H4 (cell line): ENCODE data around the gene MYL9. TPM values are rescaled to one million over a fixed set of nuclear protein-coding genes. Genes with fewer than 3 reads are reported as not detected.
"Not testable (repeated sequence)": the region's sequence is repeated elsewhere in the genome, so short reads cannot be mapped to it uniquely, and the experiment has no call there.

Experiments
- DNase-seq: peaks from one replicate; pipeline ENCODE4 v3.0.0-alpha.2; 2015; ENCODE audit warnings: low spot score
- total RNA-seq: library from RNA; depleted of rRNA; stranded (reverse); fragments of >200 nt; shearing (Covaris generic); gene quantifications from 2 replicates; pipeline ENCODE4 v1.2.3, GENCODE V29; 2014; rRNA removed

The MYL9 gene
- total RNA-seq = not detected in 2 replicates

DNA sequence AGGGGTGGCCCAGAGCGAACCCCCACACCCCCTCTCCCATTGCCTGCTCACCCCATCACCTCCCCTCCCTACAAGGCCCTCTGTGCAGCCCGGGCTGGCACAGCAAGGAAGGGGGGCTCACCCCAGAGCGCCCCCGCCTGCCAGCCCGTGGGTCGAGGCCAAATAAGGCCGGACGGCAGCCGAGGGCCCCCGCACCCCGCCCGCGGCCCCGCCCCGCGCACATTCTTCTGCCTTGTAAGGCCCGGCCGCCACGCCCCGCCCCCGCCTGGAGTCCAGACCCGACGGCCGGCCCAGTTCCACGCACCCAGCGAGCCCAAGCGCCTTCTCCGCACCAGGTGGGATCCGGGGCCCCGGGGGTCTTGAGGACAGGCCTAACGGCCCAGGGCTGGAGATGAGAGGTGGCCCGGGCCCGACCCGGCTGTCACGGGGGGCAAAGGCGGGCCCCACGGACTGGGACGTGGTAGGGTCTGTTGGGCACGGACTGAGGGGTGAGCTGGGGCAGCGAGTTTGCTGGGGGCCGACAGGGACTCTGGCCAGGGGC is at the start of gene MYL9:
Gene MYL9 (plus strand): TSS at position 293 of the 541 bp plus-strand sequence. CDS start 3,366 bp downstream, outside the sequence.
- DNase-seq = no peak

DNA sequence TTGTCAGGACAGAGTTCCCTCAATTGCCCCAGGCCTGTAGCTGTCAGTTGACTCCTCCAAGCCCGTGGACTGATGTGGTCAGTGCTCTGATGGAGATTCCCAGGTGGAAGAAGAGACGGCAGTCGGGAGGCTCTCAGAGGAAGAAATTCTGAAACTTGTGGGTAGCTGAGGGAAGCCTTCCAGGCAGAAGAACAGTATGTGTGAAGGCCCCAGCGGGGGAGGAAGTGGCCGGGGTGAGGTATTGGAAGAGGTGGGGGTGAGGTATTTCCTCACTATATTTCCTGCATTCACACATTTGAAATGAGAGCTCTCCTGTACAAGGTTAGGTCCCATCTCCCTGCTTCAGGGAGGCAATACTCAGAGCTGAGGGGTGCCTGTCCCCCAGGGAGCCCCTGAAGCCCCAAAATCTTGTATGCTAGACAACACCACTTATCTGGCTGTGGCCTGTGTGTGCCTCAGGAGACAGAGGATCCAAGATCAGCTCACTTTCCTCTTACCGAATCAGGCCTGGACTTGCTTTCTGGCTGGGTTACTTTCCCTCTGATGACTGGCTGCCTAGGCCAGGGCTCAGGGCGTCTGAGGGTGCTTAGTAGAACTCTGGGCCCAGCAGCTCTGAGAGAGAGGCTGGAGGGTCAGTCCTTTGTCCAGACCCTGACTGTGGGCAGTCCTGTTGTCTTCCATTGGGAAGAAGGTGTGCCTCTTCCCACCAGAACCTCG is 49.3 kb upstream of the MYL9 start:
- no peak for DNase-seq

DNA sequence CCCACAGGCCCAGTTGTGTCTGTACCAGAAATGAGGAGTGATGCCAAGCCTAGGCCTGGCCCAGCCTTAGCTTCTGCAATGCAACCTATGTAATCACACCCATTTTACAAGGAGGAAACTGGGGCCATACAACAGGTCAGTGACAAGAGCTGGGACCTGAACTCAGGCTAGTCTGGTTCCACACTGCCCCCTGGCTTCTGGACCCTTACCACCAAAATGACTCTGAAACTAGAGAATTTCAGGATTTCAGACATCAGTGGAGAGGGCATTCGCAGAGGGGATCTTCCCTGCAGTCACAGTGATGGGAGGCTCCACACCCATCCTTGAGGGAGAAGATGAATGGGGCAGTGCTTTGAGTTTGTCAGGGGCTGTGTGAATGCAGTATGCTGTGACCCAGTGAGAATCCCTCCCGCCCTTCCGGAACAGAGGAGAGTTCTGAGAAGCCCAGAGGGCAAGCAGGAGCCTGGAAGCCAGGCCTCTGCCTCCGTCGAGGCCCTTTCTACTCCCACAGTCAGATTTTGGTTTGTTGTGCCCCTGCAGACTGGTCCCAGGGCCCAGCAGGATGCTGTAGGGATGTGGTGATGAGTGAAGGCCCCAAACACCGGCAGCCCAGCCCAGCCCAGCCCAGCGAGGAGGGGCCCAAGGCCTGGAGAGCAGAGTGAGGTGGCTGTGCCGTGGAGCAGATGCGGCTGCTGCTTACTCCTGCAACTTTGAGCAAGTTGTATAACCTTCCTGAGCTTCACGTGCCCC is 48.1 kb upstream of the MYL9 start:
- no peak for DNase-seq

DNA sequence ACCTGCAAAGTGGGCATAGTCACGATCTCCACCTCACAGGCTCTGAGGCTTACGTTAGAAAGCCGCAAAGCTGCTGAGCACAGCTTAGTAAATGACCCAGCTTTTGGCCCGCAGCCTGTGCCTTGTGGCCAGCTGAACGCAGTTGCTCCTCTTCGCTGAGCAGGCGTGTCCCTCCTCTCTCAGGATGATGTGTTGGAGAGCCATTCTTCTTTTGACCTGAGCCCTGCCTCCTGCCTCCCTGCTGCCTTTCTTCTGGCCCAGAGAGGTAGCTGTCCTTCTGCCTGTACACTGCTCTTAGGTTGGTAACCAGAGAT is 47.6 kb upstream of the MYL9 start:
- peak; percentile 87 for DNase-seq

DNA sequence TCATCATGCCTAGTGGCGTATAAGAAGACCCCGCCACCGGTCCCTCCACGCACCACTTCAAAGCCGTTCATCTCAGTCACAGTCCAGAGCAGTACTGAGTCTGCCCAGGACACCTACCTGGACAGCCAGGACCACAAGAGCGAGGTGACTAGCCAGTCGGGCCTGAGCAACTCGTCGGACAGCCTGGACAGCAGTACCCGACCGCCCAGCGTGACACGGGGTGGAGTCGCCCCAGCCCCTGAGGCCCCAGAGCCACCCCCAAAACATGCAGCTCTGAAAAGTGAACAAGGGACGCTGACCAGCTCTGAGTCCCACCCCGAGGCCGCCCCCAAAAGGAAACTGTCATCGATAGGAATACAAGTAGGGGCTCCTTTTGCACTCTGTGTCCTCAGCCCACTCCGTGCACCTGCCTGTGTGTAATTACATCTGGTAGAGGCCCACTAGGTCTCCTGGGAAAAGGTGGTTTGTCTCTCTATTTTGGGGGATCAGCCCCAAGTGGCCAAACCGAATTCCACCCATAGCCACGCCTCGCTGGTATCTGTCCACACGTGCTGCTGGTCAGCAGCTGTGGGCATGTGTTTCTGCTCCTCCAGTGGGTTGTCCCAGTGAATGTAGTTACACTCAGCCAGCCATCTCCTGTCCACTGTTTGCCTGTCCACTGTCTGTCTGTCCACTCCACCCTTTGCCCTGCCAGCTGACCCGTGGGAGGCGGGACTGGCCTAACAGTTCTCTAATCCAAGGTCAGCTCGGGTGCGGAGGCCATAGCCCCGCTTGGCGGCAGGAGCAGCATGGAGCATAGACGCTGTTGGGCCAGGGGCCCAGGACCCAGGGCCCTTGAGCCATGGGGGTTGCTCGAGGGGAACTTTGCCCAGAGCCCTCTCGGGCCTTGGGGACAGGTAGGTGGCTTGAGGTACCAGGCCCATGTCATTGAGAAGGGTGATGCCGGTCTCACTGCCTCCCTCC is 44.3 kb upstream of the MYL9 start:
- DNase-seq = no peak

DNA sequence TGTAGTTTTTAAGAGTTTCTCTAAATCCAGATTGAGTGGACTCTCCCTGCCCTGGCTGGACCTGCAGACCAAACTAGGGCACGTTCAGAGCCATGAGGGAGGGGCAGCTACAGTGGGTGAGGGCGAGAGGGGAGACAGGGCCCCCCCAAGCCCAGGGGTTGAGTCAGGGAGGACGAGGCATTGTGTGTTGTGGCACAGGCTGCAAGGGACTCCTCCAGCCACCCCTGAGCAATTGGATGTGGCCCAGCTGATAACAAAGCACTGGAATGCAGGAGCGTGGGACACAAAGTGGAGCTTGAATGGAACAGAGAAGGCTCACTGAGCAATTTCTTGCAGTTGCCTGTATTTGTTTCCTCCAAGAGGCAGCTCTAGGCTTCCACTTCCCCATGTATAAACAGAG is 43.5 kb upstream of the MYL9 start:
- DNase-seq = no peak

DNA sequence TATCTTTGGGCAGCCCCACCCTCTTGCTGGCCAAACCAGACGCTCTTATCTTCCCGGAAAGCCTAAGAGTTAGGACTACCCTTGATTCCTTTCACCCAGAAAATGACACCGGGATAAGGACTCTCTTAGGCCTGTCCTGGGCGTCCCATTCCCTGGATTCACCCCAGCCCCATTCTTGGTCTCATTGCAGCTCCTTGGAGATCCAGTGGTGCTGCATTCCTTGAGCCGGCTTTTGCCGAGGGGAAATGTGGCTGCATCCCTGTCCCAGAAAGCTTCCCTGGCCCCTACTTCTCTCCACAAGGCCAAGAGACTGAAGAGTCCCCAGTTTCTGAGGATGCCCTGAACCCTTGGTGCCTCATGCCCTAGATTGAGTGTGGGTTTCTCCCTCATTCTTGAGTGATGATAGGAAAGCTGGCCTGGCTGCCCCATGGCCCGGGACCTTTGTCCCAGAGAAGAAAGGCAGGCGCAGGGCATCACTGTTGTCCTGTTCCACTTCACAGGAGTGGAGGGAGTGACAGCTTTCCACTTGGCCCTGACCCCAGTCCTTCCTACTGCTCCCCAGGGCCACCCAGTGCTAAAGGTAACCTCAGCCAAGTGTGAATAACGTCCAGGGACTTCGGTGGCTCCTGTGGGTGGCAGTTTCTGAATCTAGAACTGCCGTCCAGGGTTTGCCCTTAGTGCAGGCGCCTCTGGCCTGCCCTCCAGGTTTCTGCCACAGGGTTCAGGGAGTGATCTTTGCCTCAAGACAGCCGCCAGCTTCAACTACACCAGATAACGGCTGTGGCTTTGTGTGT is 42.7 kb upstream of the MYL9 start:
- no peak for DNase-seq

DNA sequence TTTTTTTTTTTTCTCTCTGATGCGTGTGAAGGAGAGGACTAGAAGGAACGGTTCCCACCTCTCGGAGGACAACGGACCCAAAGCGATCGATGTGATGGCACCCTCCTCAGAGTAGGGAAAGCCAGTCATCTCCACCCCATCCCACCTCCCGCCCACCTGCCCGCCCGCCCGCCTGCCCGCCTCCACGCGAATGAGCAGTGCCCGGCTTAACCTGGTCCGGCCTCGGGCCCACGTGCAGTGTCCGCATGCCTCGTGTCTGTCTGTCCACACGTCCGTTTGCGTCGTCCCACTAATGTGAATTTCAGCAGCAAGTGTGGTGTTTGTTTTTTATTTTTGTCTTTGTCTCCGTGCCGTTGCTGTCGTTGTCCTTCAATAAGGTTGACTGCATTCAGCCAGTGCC is 42.1 kb upstream of the MYL9 start:
- no peak for DNase-seq

DNA sequence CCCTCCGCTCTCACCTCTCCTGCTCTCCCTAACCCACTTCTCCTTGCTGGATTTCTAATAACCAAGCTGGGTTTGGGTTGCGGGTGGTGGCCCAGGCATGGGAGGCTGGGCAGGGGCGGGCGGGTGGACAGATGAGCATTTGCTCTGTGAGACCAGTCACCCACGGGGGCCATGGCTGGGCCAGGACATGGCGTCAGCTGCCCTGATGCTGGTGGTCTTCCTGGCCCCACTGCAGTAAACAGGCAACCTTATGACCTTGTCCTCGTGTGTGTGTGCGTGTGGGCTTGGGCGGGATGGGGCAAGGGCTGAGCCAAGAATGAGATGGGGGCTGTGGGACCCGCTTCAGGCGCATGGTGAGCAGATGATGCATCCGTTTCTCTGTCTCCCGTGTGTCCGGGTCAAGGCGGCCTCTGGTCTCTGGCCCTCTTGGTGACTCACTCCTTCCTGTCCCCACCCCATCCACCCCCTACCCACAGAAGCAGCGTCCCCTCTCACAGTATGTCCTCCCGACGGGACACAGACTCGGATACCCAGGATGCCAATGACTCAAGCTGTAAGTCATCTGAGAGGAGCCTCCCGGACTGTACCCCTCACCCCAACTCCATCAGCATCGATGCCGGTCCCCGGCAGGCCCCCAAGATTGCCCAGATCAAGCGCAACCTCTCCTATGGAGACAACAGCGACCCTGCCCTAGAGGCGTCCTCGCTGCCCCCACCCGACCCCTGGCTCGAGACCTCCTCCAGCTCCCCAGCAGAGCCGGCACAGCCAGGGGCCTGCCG is 41.4 kb upstream of the MYL9 start:
- no peak for DNase-seq

DNA sequence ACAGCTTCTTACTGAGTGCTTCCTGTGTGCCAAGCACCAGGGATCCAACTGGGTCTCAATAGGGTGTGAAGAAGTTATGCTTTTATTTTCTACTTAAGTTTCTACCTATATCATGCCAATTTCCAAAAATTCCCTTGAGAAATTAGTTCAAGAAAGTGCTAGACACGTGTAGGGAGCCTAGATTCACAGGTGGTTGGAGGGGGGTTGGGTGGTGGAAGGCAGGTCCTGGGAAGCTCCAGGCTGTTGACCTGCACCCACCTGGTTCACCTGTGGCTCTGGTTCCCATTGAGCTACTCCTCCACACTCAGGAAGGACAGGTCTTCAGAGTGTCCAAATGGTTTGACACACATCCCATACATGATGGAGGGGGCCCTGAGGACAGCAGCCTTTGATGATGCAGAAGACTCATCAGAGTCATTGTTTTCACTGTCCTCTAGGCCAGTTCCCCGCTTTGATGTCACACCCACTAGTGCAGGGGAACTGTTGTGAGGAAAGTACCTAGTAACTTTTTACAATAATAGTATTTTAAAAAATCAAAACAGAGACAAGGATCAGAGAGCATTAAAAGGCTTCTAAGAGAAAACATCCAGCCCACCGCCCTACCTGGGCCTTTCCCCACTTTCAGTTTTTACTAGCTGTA is 39.8 kb upstream of the MYL9 start:
- no peak for DNase-seq

DNA sequence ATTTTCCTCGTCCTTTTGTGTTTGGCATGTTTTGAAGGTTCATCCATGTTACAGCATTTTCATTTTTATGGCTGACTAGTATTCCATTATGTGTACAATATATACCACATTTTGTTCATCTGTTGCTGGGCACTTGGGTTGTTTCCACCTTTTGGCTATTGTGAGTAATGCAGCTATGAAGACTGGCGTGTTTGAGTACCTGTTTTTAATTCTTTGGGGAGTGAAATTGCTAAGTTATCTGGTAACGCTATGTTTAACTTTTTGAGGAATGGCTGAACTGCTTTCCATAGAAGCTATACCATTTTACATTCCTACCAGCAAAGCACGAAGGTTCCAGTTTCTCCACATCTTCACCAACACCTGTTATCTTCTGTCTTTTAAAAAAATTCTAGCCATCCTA is 37.0 kb upstream of the MYL9 start:
- DNase-seq = no peak

DNA sequence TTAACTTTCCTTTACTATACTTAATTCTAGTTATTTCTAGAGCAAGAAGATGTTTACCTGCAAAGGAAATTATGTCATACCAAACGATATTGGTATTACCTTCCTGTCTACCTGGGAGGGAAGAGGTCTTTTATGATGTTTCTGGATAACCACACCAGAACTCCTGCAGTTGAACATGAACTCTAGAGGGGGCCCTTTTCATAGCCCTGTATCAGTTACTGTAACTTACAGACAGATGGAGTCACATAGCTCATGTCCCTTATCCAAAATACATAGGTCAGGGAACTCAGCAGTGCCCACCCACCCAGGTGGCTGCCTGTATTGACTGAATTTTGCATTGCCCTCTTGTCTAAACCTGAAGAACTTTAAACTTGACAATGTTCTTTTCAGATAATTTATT is 35.1 kb upstream of the MYL9 start:
- no peak for DNase-seq

DNA sequence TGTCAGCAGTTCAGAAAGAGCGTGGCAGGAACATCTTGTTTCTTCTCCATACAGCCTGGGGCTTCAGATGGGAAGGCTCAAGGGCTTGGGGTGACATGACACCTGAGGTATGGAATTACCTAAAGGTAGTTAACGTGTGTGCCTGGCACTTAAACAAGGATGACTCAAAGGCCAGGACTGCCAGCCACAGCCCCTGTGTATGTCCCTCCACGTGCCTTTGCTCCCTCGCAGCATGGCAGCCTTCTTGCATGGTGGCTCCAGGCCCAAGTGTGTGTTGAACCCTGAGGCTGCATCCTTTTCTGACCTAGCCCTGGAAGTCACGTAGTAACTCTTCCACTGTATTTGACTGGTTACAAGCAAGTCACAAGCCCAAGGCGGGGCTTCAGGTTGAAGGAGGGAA is 33.6 kb upstream of the MYL9 start:
- no peak for DNase-seq

DNA sequence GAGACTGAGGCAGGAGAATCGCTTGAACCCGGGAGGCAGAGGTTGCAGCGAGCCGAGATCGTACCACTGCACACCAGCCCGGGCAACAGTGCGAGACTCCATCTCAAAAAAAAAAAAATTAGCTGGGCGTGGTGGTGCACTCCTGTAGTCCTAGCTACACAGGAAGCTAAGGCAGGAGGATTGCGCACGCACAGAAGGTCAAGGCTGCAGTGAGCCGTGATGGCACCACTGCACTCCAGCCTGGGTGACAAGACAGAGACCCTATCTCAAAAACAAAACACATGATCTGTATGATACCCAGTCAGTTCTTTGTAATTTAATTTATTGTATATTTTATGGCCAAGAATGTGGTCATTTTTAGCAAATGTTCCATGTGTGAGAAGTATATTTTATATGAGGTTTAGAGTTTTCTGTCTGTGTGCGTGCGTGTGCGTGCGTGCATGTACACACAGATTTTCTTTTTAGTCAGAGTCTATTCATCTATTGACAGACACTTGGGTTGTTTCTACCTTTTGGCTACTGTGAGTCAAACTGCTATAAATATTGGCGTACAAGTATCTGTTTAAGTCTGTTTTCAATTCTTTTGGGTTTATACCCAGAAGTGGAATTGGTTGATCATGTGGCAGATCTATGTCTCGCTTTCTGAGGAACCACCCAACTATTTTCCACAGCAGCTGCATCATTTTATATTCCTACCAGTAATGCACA is 22.2 kb upstream of the MYL9 start:
- DNase-seq = no peak

DNA sequence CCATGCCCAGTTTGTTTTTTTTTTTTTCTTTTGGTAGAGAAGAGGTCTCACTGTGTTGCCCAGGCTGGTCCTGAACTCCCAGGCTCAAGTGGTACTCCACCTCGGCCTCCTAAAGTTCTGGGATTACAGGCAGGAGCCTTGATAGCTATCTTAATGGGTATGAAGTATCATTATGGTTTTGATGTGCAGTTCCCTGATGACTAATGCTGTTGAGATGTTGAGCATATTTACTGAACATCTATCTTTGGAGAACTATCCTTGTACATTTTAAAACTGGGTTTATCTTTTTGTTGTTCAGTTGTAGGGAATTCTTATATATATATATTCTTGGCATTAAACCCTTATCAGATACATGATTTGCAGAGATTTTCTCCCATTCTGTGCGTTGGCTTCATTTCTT is 21.4 kb upstream of the MYL9 start:
- DNase-seq = no peak

DNA sequence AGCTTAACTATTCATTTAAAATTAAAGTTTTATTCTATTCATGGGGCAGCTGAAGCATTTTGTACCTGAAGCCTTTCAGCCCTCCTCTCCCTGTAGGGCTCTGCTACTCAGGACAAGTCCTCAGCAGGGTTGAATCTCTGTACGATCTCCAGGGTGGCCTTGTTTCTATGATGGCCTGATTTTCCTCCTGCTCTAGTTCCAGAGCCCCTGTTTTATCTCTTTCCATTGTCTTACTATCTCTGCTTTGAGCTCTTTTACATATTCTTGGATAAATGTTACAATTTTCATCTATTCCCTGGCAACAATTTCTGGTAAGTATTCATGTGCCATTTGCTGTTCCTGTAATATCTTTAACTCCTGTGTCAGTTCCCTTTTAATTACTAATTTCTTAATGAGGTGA is 19.8 kb upstream of the MYL9 start:
- DNase-seq = no peak

DNA sequence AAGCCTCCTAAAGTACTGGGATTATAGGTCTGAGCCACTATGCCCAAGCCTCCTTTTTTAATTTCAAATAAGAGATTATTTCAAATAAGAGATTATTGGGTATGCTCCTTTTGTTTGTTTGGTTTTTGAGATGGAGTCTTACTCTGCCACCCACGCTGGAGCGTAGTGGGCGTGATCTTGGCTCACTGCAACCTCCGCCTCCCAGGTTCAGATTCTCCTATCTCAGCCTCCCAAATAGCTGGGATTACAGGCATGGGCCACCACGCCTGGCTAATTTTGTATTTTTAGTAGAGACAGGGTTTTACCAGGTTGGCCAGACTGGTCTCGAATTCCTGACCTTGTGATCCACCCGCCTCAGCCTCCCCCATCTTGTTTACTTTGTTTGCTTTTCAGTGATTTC is 18.9 kb upstream of the MYL9 start:
- not testable (repeated sequence) for DNase-seq

DNA sequence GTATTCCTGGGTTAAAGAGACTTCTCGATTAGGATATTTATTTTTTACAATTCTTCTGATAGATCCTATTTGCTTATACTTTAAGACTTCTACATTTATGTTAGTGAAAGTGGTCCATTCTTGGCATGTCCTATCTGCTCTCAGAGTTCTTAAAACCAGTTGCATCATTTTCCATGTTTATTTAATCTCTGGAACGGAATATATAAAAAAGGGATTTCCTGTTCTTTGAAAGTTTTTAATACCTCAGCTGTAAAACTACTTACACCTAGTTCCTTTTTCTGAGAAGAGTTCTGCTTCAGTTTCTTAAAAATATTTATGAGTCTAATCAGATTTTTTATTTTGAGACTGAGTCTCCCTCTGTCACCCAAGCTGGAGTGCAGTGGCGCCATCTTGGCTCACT is 18.0 kb upstream of the MYL9 start:
- DNase-seq = no peak

DNA sequence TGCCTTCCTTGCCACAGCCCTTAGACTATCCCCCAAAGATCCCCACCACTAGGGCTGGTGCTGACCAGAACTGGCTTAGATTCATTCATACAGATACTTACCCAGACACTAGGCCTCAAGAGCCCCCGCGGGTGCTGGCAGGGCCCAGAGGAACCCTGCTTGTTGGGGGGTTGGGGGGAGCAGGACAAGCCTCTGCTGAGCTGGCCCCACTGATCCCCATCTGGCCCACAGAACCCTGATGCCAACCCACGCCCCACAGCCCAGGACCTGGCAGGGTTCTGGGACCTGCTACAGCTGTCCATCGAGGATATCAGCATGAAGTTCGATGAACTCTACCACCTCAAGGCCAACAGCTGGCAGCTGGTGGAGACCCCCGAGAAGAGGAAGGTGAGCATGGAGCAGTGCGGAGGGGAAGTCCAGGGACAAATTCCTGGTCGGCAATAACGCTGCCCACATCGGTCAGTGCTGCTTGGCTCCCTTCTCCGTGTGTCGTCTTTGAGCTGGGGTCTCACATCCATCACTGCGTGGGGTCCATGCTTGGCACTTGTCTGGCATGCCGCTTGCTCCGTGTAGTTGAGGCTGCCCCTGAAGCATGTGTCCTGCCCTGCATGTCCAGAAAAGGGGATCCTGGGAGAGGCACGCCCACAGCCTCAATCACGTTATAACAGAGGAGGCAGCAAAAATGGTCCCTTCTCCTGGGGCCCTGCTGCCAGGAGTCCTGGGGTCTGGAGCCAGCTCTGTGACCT is 15.5 kb upstream of the MYL9 start:
- no peak for DNase-seq
